Measurements from ENCODE around the gene SPAG16. TPM values are rescaled to one million over a fixed set of nuclear protein-coding genes. Genes with fewer than 3 reads are reported as not detected.
"Not testable (repeated sequence)": the region's sequence is repeated elsewhere in the genome, so short reads cannot be mapped to it uniquely, and the experiment has no call there.

Gene SPAG16
- total RNA-seq, 1 experiment from 2014 or later, result 17.3 TPM

- Histone ChIP-seq H2AFZ (ENCODE audit: low read length) (no peak overlapping the region), H3K27me3 (ENCODE audit: insufficient read depth, low read length) (no peaks in the 10 kb centered on the region), H4K8ac (replicated peaks; ENCODE audit: insufficient read length, low read depth, low read length) (no peak overlapping the region), H3K18ac (ENCODE audit: insufficient read length, low read depth, low read length) (no peak overlapping the region), H3K79me1 (ENCODE audit: insufficient read depth, low read depth, low read length, poor library complexity, severe bottlenecking) (no peaks in the 10 kb centered on the region), H2BK5ac (ENCODE audit: insufficient read length, low read length) (no peak overlapping the region), H3K23me2 (ENCODE audit: insufficient read length, low read depth, low read length, poor library complexity, severe bottlenecking) (no peaks in the 10 kb centered on the region), H3K9ac (ENCODE audit: extremely low read depth, insufficient read length, low read length) (no peak overlapping the region), H3K56ac (ENCODE audit: insufficient read length, low read depth, low read length) (no peak overlapping the region), H2AK5ac (ENCODE audit: insufficient read length, low read length) (no peak overlapping the region), H3K4ac (ENCODE audit: low read depth, low read length) (no peak overlapping the region), H3K79me2 (ENCODE audit: insufficient read depth, low read length) (no peaks in the 10 kb centered on the region), H3K14ac (ENCODE audit: insufficient read depth, low read length) (no peak overlapping the region), H2BK120ac (ENCODE audit: low read depth, low read length, poor library complexity, severe bottlenecking) (no peak overlapping the region), H3K23ac (ENCODE audit: insufficient read length, low read depth, low read length) (no peak overlapping the region), H4K5ac (ENCODE audit: insufficient read length, low read depth, low read length) (no peak overlapping the region), H4K91ac (ENCODE audit: insufficient read length, low read depth, low read length) (no peak overlapping the region), H4K20me1 (ENCODE audit: control insufficient read depth, insufficient read depth, insufficient read length) (no peaks in the 10 kb centered on the region), H2BK12ac (ENCODE audit: insufficient read length, low read depth, low read length) (no peak overlapping the region), H3K9me3 (ENCODE audit: control insufficient read depth, low read depth, low read length) (no peaks in the 10 kb centered on the region), H3K4me2 (ENCODE audit: insufficient read depth, insufficient read length, low read length) (no peak overlapping the region), H3T11ph (ENCODE audit: low read length) (no peak overlapping the region), H3K27ac (ENCODE audit: insufficient read length, low read depth, low read length) (no peak overlapping the region), H2BK15ac (ENCODE audit: low read depth, low read length) (no peak overlapping the region), H3K4me1 (ENCODE audit: insufficient read depth, low read length) (no peaks in the 10 kb centered on the region), H2BK20ac (ENCODE audit: low read depth, low read length, poor library complexity, severe bottlenecking) (no peak overlapping the region)
- Mint-ChIP-seq H3K36me3 (ENCODE audit: insufficient read depth in 1 of 3, low read depth in 3 of 3) (peaks cover 0 to 5% (median under 1%) of the 10 kb centered on the region in 3 experiments; a peak in 2 of 7 replicates), H3K27ac (no peak overlapping the region), H3K4me3 (no peak overlapping the region), H3K27me3 (ENCODE audit: low read depth) (no peaks in the 10 kb centered on the region), H3K9me3 (peaks cover under 1 to 6% of the 10 kb centered on the region in 2 experiments; a peak in 3 of 5 replicates), H3K4me1 (no peaks in the 10 kb centered on the region; a peak in 1 of 4 replicates)
- no peak for DNase-seq
- TF ChIP-seq, protein P1, sequence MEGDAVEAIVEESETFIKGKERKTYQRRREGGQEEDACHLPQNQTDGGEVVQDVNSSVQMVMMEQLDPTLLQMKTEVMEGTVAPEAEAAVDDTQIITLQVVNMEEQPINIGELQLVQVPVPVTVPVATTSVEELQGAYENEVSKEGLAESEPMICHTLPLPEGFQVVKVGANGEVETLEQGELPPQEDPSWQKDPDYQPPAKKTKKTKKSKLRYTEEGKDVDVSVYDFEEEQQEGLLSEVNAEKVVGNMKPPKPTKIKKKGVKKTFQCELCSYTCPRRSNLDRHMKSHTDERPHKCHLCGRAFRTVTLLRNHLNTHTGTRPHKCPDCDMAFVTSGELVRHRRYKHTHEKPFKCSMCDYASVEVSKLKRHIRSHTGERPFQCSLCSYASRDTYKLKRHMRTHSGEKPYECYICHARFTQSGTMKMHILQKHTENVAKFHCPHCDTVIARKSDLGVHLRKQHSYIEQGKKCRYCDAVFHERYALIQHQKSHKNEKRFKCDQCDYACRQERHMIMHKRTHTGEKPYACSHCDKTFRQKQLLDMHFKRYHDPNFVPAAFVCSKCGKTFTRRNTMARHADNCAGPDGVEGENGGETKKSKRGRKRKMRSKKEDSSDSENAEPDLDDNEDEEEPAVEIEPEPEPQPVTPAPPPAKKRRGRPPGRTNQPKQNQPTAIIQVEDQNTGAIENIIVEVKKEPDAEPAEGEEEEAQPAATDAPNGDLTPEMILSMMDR (conservative IDR thresholded peaks at IDR 0.05), result no peak
These were observed 412.2 kb downstream of the SPAG16 start for GRCh38 chr2:213696442-213696841.

DNA sequence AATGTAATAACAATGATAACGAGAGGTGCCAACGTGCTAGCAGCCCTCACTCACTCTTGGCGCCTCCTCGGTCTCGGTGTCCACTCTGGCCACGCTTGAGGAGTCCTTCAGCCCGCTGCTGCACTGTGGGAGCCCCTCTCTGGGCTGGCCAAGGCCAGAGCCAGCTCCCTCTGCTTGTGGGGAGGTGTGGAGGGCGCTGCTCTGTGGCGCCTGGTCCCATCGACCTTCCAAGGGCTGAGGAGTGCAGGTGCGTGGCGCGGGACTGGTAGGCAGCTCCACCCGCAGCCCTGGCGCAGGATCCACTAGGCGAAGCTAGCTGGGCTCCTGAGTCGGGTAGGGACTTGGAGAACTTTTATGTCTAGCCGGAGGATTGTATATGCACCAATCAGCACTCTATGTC lies 417.1 kb downstream of the SPAG16 start:
- not testable (repeated sequence) for H2AK5ac ChIP-seq (ENCODE audit: insufficient read length, low read length); H2BK5ac ChIP-seq (ENCODE audit: insufficient read length, low read length); H3K4me3 Mint-ChIP-seq; H3K79me2 ChIP-seq (ENCODE audit: insufficient read depth, low read length); H3K27ac Mint-ChIP-seq; H3K4ac ChIP-seq (ENCODE audit: low read depth, low read length); H2BK20ac ChIP-seq (ENCODE audit: low read depth, low read length, poor library complexity, severe bottlenecking); DNase-seq; H4K8ac ChIP-seq (replicated peaks; ENCODE audit: insufficient read length, low read depth, low read length); H3K56ac ChIP-seq (ENCODE audit: insufficient read length, low read depth, low read length); H4K91ac ChIP-seq (ENCODE audit: insufficient read length, low read depth, low read length); H3K9ac ChIP-seq (ENCODE audit: extremely low read depth, insufficient read length, low read length); H3K14ac ChIP-seq (ENCODE audit: insufficient read depth, low read length); H3K27me3 ChIP-seq (ENCODE audit: insufficient read depth, low read length); H4K5ac ChIP-seq (ENCODE audit: insufficient read length, low read depth, low read length); H3T11ph ChIP-seq (ENCODE audit: low read length); H2AFZ ChIP-seq (ENCODE audit: low read length); H3K23ac ChIP-seq (ENCODE audit: insufficient read length, low read depth, low read length); H3K23me2 ChIP-seq (ENCODE audit: insufficient read length, low read depth, low read length, poor library complexity, severe bottlenecking); H3K4me2 ChIP-seq (ENCODE audit: insufficient read depth, insufficient read length, low read length); H2BK12ac ChIP-seq (ENCODE audit: insufficient read length, low read depth, low read length); H3K79me1 ChIP-seq (ENCODE audit: insufficient read depth, low read depth, low read length, poor library complexity, severe bottlenecking); H4K20me1 ChIP-seq (ENCODE audit: control insufficient read depth, insufficient read depth, insufficient read length); H3K4me1 ChIP-seq (ENCODE audit: insufficient read depth, low read length); H3K27me3 Mint-ChIP-seq (ENCODE audit: low read depth); H3K9me3 ChIP-seq (ENCODE audit: control insufficient read depth, low read depth, low read length); H2BK15ac ChIP-seq (ENCODE audit: low read depth, low read length); H3K18ac ChIP-seq (ENCODE audit: insufficient read length, low read depth, low read length); H3K4me1 Mint-ChIP-seq; H2BK120ac ChIP-seq (ENCODE audit: low read depth, low read length, poor library complexity, severe bottlenecking); H3K27ac ChIP-seq (ENCODE audit: insufficient read length, low read depth, low read length)
- Mint-ChIP-seq H3K36me3 (ENCODE audit: insufficient read depth in 1 of 3, low read depth in 3 of 3) (peaks cover 6 to 16% (median 9%) of the 10 kb centered on the region in 3 experiments; a peak in 5 of 7 replicates), H3K9me3 (peaks cover 14 to 15% of the 10 kb centered on the region in 2 experiments; a peak in 4 of 5 replicates)
- no CpG with 5 or more reads among the region's 18 CpGs for WGBS (ENCODE audit: extremely low coverage, insufficient read length, low lambda C conversion rate)

Measured in H9 (cell line).